Measurements from ENCODE around the gene SNU13.

GRCh38 chr22:41695211-41695610, 6.5 kb upstream of the SNU13 start:
- TF ChIP-seq EZH2 (IDR thresholded peaks at IDR 0.05) (no peak), CTCF (IDR thresholded peaks at IDR 0.05) (no peak), EZH2phosphoT487 (IDR thresholded peaks at IDR 0.05) (no peak)

Data from neural progenitor cell (in vitro differentiated cells).